HG03521 (cell line): ENCODE results near the gene ADCY6.

Experiments
- ATAC-seq: cut with Tn5 transposase; IDR thresholded peaks from one replicate; pipeline ENCODE4 v1.9.1; 2021; ENCODE audit warnings: mild to moderate bottlenecking, moderate library complexity; ENCODE audit not compliant: unreplicated experiment

The ADCY6 gene

DNA sequence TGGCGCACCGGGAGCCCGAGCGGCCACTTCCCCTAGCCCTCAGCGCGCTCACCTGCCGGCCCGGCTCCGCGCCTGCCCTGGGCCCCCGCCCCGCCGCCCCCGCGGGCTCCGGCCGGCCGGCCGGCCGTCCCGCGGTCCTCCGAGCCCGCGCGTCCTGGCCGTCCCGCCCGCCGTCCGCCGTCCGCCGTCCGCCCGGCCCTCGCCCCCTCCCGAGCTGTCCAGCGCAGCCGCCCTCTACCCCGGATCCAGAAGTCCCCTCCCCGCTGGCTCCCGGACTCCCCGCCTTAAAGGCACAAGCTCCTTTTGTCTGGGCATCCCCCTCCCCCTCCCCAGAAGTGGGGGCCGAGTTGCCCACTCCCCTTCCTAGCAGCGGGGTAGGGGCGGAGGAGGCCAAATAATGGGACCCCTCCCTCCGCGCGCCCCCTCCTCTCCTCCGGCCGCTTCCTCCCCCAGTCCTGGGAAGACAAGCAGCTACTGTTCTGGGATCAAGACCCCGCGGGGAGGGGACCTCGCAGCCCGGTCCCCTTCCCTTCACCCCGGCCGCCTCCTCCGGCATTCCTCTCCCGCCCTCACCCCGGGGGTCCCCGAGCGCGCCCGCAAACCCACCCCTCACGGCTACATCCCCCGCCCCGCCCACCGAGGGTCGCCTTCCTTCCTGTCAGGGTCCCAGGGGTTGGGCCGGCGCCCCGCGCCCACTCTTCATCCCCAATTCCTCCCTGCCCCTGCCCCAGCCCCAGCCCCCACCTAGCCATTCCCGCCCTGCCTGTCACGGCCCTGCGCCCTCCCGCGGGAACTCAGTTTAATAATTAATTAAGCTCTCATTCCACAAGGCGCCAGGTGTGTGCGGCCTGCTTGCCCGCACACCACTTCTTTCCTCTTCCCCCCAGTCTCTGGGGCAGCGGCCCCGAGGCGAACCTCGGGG, at the start of gene ADCY6:
Gene ADCY6, minus strand, starts transcription at position 236 of the 922 bp plus-strand sequence. CDS start 5,655 bp downstream, outside the sequence.
- ATAC-seq: no peak

DNA sequence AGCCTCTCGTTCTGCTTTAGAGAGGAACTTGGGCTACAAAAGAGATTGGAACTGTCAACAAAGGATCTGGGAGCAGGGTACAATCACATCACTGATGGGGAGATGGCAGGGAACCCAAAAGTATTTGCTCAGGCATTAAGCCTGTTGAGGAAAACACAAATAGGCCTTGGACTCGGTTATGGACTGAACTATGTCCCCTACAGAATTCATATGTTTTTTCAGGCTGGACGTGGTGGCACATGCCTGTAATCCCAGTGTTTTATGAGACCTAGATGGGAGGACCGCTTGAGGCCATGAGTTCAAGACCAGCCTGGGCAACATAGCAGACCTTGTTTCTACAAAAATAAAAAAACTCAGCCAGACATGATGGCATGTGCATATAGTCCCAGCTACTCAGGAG, 49.2 kb upstream of the ADCY6 start:
- ATAC-seq: no peak

GRCh38 chr12:48832321-48833060, 43.6 kb upstream of the ADCY6 start:
- no peak for ATAC-seq

GRCh38 chr12:48831257-48831656, 42.4 kb upstream of the ADCY6 start:
- no peak for ATAC-seq

DNA sequence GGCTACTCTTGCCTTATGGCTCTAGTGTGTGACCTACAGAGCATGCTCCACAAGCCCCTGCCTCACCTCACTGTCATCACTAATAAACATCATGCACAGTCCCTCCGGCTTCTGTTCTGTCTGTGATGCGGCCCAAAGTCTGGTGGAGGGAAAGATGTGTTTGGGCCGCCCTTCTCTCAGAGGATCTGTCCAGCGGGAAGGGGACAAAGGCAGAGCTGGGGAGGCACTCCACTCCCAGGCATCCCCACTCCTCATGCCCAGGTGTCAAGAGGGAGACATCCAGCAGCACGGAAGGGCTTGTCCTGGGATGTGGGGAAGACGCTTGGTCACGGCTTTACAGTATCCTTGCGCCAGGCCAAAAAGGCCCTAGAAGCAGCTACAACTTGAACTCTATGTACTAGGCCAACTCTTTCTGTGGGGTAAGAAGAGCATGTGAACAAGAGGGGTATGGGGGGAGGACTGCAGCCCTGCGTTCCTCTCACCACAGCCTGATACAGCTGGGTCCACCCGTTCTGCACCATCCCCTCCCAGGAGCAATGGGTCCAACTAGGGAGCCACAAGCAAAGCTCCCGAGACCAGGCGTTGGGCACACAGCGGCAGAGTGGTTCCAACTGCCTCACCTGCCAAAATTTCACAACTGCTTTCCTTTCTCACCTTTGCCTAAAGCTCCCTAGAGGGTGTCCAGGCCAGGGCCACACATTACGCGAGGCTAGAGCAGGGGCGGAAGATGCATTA, 40.1 kb upstream of the ADCY6 start:
- ATAC-seq: no peak

GRCh38 chr12:48828293-48828692, 39.4 kb upstream of the ADCY6 start:
- ATAC-seq: no peak

DNA sequence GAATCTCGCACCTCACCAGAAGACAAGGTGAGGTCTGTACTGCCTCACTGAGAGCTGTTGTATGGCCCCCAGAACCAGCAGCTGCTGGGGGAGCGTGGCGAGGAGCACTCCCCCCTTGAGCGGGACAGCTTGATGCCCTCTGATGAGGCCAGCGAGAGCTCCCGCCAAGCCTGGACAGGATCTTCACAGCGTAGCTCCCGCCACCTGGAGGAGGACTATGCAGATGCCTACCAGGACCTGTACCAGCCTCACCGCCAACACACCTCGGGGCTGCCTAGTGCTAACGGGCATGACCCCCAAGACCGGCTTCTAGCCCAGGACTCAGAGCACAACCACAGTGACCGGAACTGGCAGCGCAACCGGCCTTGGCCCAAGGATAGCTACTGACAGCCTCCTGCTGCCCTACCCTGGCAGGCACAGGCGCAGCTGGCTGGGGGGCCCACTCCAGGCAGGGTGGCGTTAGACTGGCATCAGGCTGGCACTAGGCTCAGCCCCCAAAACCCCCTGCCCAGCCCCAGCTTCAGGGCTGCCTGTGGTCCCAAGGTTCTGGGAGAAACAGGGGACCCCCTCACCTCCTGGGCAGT, 38.7 kb upstream of the ADCY6 start:
- ATAC-seq: no peak

- ATAC-seq: no peak
Measured at GRCh38 chr12:48827026-48827425, 38.1 kb upstream of the ADCY6 start.

GRCh38 chr12:48826209-48826855, 37.4 kb upstream of the ADCY6 start:
- ATAC-seq: no peak

GRCh38 chr12:48824905-48825304, 36.0 kb upstream of the ADCY6 start:
- ATAC-seq: no peak

DNA sequence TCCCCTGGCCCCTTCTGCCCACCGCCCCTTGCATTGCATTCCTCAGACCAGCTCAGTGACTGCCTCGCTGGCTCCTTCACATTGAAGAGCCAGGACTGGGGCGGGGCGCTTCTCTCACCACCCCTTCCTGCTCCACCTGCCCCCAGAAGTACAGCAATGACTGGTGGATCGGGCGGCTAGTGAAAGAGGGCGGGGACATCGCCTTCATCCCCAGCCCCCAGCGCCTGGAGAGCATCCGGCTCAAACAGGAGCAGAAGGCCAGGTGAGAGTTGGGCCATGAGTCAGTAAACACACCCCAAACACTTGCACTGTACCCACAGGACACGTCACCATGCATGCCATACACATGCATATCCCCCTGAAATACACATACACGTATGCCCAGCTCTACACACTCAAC, 35.2 kb upstream of the ADCY6 start:
- no peak for ATAC-seq

DNA sequence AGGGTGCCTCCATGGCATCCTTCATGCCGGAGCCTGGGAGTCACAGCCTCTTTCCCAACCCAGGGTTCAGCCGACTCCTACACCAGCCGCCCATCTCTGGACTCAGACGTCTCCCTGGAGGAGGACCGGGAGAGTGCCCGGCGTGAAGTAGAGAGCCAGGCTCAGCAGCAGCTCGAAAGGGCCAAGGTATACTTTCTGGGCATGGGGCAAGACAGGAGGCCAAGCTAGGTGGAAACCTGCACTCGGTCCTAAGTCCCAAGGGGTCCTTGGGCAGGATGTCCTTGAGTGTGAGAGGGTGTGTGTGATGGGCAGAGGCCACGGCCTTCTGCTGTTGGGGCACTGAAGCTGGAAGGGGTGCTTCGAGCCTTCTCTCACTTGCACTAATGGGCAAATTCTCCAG, 34.4 kb upstream of the ADCY6 start:
- no peak for ATAC-seq

GRCh38 chr12:48822711-48823110, 33.8 kb upstream of the ADCY6 start:
- no peak for ATAC-seq

DNA sequence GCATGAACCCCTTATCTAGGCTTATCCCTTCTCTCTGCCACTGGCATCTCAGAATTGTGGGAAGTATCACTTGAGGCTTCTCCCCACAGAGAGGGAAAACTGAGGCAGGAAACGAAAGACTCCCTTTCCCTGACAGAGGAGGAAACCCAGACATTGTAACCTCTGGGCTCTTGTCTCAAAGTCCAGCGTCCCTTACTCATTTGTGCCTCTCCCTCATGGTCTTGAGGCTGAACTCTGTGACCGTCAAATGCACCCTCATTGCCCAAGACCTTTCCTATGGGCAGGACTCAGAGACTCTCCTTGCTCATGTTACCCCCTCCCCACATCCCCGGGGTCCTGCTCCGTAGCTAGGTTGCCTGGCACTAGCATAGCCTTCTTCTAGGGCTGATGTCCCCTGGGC, 33.2 kb upstream of the ADCY6 start:
- no peak for ATAC-seq

- ATAC-seq: no peak
Measured at GRCh38 chr12:48819986-48820725, 31.3 kb upstream of the ADCY6 start.

GRCh38 chr12:48818831-48819590, 30.1 kb upstream of the ADCY6 start:
- ATAC-seq: no peak

DNA sequence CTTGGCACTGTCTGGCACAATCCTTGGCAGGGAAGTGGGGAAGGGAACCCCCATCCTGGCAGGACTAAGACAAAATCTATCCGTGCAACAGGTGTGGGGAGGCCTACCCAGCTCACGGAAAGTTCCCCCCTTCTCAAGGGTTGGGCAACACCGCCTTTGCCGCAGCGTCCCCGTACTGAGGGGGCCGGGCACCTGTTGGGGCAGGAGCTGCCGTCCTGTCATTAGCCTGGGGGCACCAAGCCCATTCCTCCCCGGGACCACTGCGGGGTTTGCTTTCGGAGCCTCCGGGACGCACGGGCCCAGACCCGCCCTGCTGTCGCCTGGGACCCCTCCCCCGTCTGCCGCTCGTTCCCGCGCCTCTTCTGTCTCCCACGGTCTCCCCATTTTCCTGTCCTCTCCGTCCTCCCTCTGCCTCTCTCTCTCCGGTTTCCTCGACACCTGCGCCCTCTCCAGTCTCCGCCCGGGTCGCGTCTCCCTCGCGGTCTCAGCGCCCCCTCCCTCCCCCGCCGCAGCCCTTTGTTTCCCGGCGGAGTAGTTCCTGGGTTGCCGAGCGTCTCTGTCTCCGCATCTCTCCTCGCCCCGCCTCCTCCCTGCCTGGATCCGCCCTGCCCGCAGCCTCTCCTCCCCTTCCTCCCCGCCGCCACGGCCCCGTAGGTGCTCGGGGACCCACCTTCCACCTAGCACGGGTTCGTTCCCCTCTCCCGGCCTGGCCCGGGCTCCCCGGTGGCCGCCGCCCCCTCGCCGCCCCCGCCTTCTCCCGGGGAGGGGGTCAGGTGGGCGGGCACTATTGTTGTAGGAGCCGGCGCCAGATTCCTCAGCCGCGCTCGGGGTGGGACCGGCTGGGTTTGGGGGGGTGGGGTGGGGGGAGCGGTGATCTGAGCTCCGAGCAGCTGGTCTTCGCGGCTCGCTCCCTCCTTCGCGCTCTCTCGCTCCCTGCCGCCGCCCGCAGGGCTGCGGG, 29.3 kb upstream of the ADCY6 start, which contains the start of gene CACNB3:
Gene CACNB3, plus strand, starts transcription at position 624 of the 958 bp plus-strand sequence. CDS start 434 bp downstream, outside the sequence.
- no peak for ATAC-seq
